Panc1 (cell line): ENCODE data around the gene CD300LF.

Source experiments
- POLR2AphosphoS5 ChIP-seq: IDR thresholded peaks from 2 replicates; pipeline ENCODE4 v1.6.1; 2012; ENCODE audit warnings: mild to moderate bottlenecking, low read depth, low read length, moderate library complexity
- TF ChIP-seq, protein P1 (sequence below): fragments of 450-650 bp; IDR thresholded peaks from 2 replicates; pipeline ENCODE4 v1.5.1; 2017; ENCODE audit warnings: mild to moderate bottlenecking

DNA sequence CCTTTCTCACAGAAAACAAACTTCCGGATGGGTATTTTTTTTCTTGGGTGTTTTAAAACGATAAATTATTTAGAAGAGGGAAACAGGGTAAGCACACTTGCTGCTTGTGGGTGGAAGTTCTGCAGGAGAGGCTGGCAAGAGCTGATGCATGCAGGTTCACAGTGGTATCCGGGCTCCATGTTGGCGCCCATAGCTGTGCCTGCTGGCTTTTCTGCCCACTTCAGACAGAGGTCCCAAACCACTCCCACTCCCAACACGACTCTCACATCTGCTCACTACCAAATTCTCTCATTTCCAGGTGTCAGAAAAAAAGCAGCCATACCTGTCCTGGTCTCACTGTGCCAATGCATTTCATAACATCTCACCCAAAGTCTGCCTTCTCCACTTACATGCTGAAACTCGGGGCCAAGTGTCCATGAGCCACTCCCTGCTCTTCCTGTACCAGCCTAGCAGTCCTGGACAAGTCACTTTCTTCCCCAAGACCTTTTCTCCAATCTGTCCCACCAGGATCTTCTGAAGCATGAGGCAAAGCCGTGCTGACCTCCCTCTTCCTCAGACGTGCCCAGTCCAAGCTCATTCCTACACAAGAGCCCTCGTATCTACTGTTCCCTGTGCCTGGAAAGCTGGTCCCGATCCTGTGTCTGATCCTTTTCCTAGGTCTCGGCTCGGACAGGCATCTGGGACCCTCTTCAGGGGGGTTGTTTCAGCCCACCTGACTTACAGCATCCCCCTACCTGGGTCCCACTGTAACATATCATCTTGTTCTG lies 1.5 kb downstream of the CD300LF start:
- no peak for TF ChIP-seq POLR2AphosphoS5
- TF ChIP-seq, protein P1, sequence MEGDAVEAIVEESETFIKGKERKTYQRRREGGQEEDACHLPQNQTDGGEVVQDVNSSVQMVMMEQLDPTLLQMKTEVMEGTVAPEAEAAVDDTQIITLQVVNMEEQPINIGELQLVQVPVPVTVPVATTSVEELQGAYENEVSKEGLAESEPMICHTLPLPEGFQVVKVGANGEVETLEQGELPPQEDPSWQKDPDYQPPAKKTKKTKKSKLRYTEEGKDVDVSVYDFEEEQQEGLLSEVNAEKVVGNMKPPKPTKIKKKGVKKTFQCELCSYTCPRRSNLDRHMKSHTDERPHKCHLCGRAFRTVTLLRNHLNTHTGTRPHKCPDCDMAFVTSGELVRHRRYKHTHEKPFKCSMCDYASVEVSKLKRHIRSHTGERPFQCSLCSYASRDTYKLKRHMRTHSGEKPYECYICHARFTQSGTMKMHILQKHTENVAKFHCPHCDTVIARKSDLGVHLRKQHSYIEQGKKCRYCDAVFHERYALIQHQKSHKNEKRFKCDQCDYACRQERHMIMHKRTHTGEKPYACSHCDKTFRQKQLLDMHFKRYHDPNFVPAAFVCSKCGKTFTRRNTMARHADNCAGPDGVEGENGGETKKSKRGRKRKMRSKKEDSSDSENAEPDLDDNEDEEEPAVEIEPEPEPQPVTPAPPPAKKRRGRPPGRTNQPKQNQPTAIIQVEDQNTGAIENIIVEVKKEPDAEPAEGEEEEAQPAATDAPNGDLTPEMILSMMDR, result no peak
